WTC11 (cell line): Measurements from ENCODE around the gene MRPS33. TPM values are rescaled to one million over a fixed set of nuclear protein-coding genes. Genes with fewer than 3 reads are reported as not detected.

ENCODE experiments used
- ATAC-seq: fragments of 200-7000 bp; cut with Tn5 transposase; 2 replicates; pipeline ENCODE4 v1.10.0; 2021; ENCODE audit warnings: mild to moderate bottlenecking, moderate library complexity
- CTCF ChIA-PET: fragments of 300-600 bp; sonication (Branson Sonifier 250); formaldehyde crosslinking; loops from one replicate; lab custom pipeline; 2021; ENCODE audit warnings: antibody characterized with exemption; lab: Charles Lee
- POLR2A ChIA-PET: fragments of 350-600 bp; sonication (Branson Sonifier 250); formaldehyde crosslinking; loops from one replicate; lab custom pipeline; 2021; ENCODE audit warnings: antibody characterized with exemption; lab: Charles Lee
- DNase-seq: peaks from one replicate; pipeline ENCODE4 v3.0.0; 2021; ENCODE audit warnings: low spot score
- H3K27ac Mint-ChIP-seq: 2 replicates; pipeline ENCODE4 v1.8.0; 2021; ENCODE audit warnings: mixed read lengths
- H3K27me3 Mint-ChIP-seq: 2 replicates; pipeline ENCODE4 v1.8.0; 2021; ENCODE audit warnings: low read depth, mild to moderate bottlenecking, moderate library complexity, mixed read lengths
- H3K36me3 Mint-ChIP-seq: 2 replicates; pipeline ENCODE4 v1.8.0; 2021; ENCODE audit warnings: mixed read lengths
- H3K4me1 Mint-ChIP-seq: 2 replicates; pipeline ENCODE4 v1.8.0; 2022; ENCODE audit warnings: mixed read lengths
- H3K4me3 Mint-ChIP-seq: 2 replicates; pipeline ENCODE4 v1.8.0; 2021; ENCODE audit warnings: mild to moderate bottlenecking, moderate library complexity, mixed read lengths
- H3K9me3 Mint-ChIP-seq: 2 replicates; pipeline ENCODE4 v1.8.0; 2021; ENCODE audit warnings: mixed read lengths
- AFF4 ChIP-seq: sonication (generic); formaldehyde crosslinking; IDR thresholded peaks from 2 replicates; pipeline ENCODE4 v1.8.1; 2023; ENCODE audit warnings: mild to moderate bottlenecking, missing genetic modification reagents, borderline replicate concordance
- ATF1 ChIP-seq: sonication (generic); formaldehyde crosslinking; IDR thresholded peaks from 2 replicates; pipeline ENCODE4 v1.8.1; 2023; ENCODE audit warnings: mild to moderate bottlenecking, moderate library complexity, missing genetic modification reagents
- ATF2 ChIP-seq: sonication (generic); formaldehyde crosslinking; IDR thresholded peaks from 2 replicates; pipeline ENCODE4 v1.8.1; 2022; ENCODE audit warnings: low read depth, missing genetic modification reagents, borderline replicate concordance
- ESRRA ChIP-seq: sonication (generic); formaldehyde crosslinking; IDR thresholded peaks from 2 replicates; pipeline ENCODE4 v1.8.1; 2022; ENCODE audit warnings: mild to moderate bottlenecking, missing genetic modification reagents, borderline replicate concordance
- GABPB1 ChIP-seq: sonication (generic); formaldehyde crosslinking; IDR thresholded peaks from 2 replicates; pipeline ENCODE4 v1.8.1; 2023; ENCODE audit warnings: mild to moderate bottlenecking, missing genetic modification reagents
- MXD4 ChIP-seq: fragments of 250-450 bp; sonication (Bioruptor Pico); IDR thresholded peaks from 2 replicates; pipeline ENCODE4 v1.8.0; 2021; ENCODE audit warnings: mild to moderate bottlenecking, moderate library complexity, borderline replicate concordance
- NFATC4 ChIP-seq: fragments of 250-450 bp; sonication (Bioruptor Pico); IDR thresholded peaks from 2 replicates; pipeline ENCODE4 v1.9.0; 2021; ENCODE audit warnings: mild to moderate bottlenecking
- NFYB ChIP-seq: sonication (generic); formaldehyde crosslinking; conservative IDR thresholded peaks from 2 replicates; pipeline ENCODE4 v1.8.0; 2022; ENCODE audit warnings: low read depth, missing genetic modification reagents
- PRDM15 ChIP-seq: sonication (generic); formaldehyde crosslinking; IDR thresholded peaks from 2 replicates; pipeline ENCODE4 v1.8.0; 2022; ENCODE audit warnings: missing genetic modification reagents
- PRRX2 ChIP-seq: fragments of 250-450 bp; sonication (Bioruptor Pico); IDR thresholded peaks from 2 replicates; pipeline ENCODE4 v1.8.0; 2021; ENCODE audit warnings: mild to moderate bottlenecking
- STAT6 ChIP-seq: sonication (generic); formaldehyde crosslinking; conservative IDR thresholded peaks from 2 replicates; pipeline ENCODE4 v1.8.1; 2023; ENCODE audit warnings: mild to moderate bottlenecking, low read depth, missing genetic modification reagents, moderate library complexity
- ZBTB43 ChIP-seq: sonication (generic); formaldehyde crosslinking; IDR thresholded peaks from 2 replicates; pipeline ENCODE4 v1.8.1; 2023; ENCODE audit warnings: mild to moderate bottlenecking, missing genetic modification reagents
- ZNF232 ChIP-seq: sonication (generic); formaldehyde crosslinking; IDR thresholded peaks from 2 replicates; pipeline ENCODE4 v1.8.0; 2022; ENCODE audit warnings: mild to moderate bottlenecking, missing genetic modification reagents
- ZNF396 ChIP-seq: fragments of 250-450 bp; sonication (Bioruptor Pico); IDR thresholded peaks from 2 replicates; pipeline ENCODE4 v1.8.0; 2021; ENCODE audit warnings: mild to moderate bottlenecking, moderate library complexity, borderline replicate concordance
- total RNA-seq: library from RNA; stranded (reverse); gene quantifications from 3 replicates; pipeline ENCODE4 v1.2.3, GENCODE V29; 2021

The MRPS33 gene
- total RNA-seq, 1 experiment from 2014 or later = 63.5 TPM

- TF ChIP-seq ZBTB43 (CRISPR knock-in tag) (no peak), NFYB (CRISPR knock-in tag) (no peak), ZNF232 (CRISPR knock-in tag) (no peak), PRDM15 (CRISPR knock-in tag) (no peak), PRRX2 (CRISPR knock-in tag) (no peak), ATF1 (CRISPR knock-in tag) (no peak)
These were observed 38.9 kb upstream of the MRPS33 start (continued) for GRCh38 chr7:141053626-141054025.

GRCh38 chr7:141045842-141046620, 31.3 kb upstream of the MRPS33 start:
- 0 out of 2 replicates have a peak, but pooled peaks cover 2% of the 10 kb centered on the region for H3K4me1 Mint-ChIP-seq

More at GRCh38 chr7:141045842-141046620, 31.3 kb upstream of the MRPS33 start:
- Mint-ChIP-seq H3K4me3 (no peak overlapping the region), H3K27ac (no peak overlapping the region), H3K9me3 (peaks cover 7% of the 10 kb centered on the region), H3K27me3 (no peaks in the 10 kb centered on the region), H3K36me3 (no peaks in the 10 kb centered on the region)
- DNase-seq = no peak
- TF ChIP-seq ATF2 (CRISPR knock-in tag) (no peak), AFF4 (no peak), GABPB1 (no peak), ZNF396 (CRISPR knock-in tag) (no peak), ESRRA (no peak), NFYB (CRISPR knock-in tag) (no peak), STAT6 (no peak), MXD4 (CRISPR knock-in tag) (no peak), NFATC4 (CRISPR knock-in tag) (no peak)
- ATAC-seq = no peak
- ChIA-PET CTCF (no interaction called here), POLR2A (no interaction called here)
